SK-N-MC (cell line): ENCODE results near the gene ACOXL.

Source experiments
- EZH2 ChIP-seq: fragments of 200-600 bp; sonication (generic); IDR thresholded peaks from one replicate; pipeline ENCODE4 v1.6.1; 2017; ENCODE audit warnings: antibody characterized with exemption
- POLR2AphosphoS5 ChIP-seq: IDR thresholded peaks from 2 replicates; pipeline ENCODE4 v1.6.1; 2012; ENCODE audit warnings: mild to moderate bottlenecking, low read depth, low read length, borderline replicate concordance

GRCh38 chr2:111139637-111140317 lies 407.4 kb downstream of the ACOXL start:
- TF ChIP-seq POLR2AphosphoS5 = no peak
- no peak for TF ChIP-seq EZH2
